ENCODE results near the gene CYRIA.

GRCh38 chr2:16655445-16655837 lies 10.2 kb downstream of the CYRIA start:
- TF ChIP-seq CTCF (IDR thresholded peaks at IDR 0.05) (no peak), POLR2A (IDR thresholded peaks at IDR 0.05) (no peak)

All from body of pancreas (tissue), 4 donors.